ENCODE data around the gene SLITRK1.

The SLITRK1 gene

DNA sequence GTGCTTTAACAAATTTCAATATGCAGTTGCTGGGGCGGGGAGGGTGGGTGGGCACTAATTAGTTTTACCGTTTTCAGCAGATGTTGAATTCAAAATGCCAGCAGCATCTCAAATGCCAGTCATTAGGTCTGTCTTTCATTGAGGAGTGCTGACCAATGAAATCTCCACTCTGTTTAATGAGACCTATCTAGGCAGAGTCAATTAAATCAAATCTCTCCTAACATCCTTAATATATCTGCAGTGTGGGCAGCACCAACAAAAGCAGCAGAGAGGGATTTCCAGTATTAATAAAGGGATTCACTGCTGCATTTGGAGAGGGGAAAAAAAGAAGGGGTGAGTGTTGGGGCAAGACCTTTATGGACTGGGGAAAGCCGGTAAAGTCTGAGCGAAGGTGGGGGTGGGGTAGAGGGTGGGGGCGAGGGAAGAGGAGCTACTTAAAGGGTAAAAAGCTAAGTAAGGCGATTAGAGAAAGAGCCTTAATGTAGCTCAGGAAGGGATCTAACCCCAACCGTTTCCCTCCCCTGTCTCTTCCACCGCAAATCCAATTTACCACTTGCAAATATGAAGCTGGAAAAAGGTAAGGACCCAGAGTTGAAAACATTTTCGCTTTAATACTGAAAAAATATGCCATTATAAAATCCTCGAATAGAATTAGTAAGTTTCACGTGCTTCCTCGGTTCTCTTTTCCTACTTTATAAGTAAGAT, 4.5 kb downstream of the SLITRK1 start:
- TF ChIP-seq, protein P1, sequence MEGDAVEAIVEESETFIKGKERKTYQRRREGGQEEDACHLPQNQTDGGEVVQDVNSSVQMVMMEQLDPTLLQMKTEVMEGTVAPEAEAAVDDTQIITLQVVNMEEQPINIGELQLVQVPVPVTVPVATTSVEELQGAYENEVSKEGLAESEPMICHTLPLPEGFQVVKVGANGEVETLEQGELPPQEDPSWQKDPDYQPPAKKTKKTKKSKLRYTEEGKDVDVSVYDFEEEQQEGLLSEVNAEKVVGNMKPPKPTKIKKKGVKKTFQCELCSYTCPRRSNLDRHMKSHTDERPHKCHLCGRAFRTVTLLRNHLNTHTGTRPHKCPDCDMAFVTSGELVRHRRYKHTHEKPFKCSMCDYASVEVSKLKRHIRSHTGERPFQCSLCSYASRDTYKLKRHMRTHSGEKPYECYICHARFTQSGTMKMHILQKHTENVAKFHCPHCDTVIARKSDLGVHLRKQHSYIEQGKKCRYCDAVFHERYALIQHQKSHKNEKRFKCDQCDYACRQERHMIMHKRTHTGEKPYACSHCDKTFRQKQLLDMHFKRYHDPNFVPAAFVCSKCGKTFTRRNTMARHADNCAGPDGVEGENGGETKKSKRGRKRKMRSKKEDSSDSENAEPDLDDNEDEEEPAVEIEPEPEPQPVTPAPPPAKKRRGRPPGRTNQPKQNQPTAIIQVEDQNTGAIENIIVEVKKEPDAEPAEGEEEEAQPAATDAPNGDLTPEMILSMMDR (IDR thresholded peaks at IDR 0.05; ENCODE audit: low read depth, low read length, missing control alignments), result no peak
- Histone ChIP-seq H3K4me3 (ENCODE audit: low read depth, low read length) (no peak overlapping the region), H3K36me3 (replicated peaks) (no peaks in the 10 kb centered on the region), H3K27me3 (replicated peaks) (peaks cover 8% of the 10 kb centered on the region), H3K27ac (no peak overlapping the region)
- in situ Hi-C loops (cut with HindIII; ENCODE audit: low pct_ligation_motif_present, low sequenced_read_pairs), result no loop called here
- no peak for DNase-seq

DNA sequence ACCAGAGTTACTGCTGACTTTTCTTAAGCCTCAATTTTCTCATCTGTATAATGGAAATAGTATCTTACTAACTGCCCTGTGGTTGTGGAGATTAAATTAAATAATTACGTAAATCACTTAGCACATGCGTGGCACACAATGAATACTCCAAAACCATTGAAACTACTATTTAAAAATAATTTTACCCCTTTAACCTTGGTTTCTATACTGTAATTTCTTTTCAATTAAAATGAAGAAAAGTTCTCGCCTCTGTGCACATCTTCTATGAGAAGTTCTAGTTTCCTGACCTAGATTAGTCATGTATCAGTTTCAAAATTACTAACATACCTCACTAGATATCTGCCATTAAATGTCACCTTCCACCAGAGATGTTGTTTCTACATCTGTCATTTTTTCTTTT, 5.7 kb downstream of the SLITRK1 start:
- TF ChIP-seq, protein P1 (IDR thresholded peaks at IDR 0.05; ENCODE audit: low read depth, low read length, missing control alignments), result no peak
- no peak overlapping the region for H3K27ac ChIP-seq
- no peaks in the 10 kb centered on the region for H3K36me3 ChIP-seq (replicated peaks)
- no peak overlapping the region for H3K4me3 ChIP-seq (ENCODE audit: low read depth, low read length)
- H3K27me3 ChIP-seq (replicated peaks), result peaks cover 8% of the 10 kb centered on the region
- in situ Hi-C loops (cut with HindIII; ENCODE audit: low pct_ligation_motif_present, low sequenced_read_pairs), result no loop called here
- DNase-seq, result no peak

DNA sequence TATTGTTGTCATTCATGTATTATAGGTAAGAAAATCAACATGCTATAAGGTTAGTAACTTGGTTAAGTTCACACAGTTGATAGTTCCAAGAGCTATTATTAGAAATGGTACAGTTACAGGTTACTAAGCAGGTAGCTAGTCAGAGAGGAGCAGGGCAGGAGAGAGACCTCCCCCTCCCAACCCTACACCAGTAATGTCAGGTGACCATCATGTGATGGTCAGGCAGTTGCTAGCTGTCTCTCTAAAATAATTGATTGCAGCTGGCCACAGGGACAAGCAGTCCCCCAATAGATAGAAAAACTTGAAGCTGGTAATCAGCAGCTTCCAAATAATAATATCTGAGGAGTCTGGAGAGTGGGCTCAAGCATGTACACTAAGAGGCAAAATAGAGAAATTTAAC, 14.6 kb downstream of the SLITRK1 start:
- no peaks in the 10 kb centered on the region for H3K27me3 ChIP-seq (replicated peaks)
- TF ChIP-seq, protein P1 (IDR thresholded peaks at IDR 0.05; ENCODE audit: low read depth, low read length, missing control alignments), result no peak
- H3K4me3 ChIP-seq (ENCODE audit: low read depth, low read length), result no peak overlapping the region
- H3K27ac ChIP-seq, result no peak overlapping the region
- no peaks in the 10 kb centered on the region for H3K36me3 ChIP-seq (replicated peaks)
- no peak for DNase-seq
- in situ Hi-C loops (cut with HindIII; ENCODE audit: low pct_ligation_motif_present, low sequenced_read_pairs), result no loop called here

DNA sequence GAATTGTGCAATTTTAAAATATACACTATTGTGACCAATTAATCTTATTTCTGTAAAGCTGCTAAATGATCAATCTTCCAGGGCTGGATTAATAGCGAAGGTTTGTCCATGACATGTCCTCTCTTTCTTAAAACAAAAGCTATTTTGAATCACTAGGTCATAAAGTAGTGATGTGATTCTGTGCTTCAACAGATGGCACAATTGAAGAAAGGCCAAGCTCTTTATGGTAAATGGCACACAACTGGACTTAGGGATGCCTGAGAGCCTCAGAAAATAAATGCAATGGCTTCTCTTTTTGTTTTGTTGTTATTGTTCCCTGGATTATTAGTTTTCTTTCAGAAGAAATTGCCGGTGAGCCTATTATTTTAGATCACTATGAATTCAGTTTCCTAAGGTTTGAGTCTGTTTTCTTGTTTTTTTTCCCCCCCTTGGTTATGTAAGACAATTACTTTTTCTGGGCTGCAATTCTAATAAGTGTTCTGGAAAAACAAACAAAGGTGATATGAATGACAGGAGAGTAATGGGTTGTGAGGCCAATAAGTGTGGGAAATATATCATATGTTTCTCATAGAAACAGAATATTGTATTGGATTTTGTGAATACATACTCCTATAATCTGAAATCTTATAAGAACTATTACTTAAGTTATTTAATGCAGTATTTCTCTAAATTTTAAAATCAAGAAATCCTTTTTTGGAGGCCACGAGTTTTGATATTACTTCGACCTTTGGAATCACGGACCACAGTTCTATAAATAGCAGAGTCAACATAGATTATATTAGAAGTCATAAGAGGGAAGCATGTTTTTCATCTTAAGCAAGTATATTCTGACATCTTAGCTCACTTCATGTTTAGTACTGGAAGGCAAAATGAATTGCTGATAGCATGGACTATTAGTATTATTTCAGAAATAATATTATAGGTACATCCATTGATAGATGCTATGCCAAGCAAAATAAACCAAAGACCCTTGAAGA, 16.8 kb downstream of the SLITRK1 start:
- TF ChIP-seq, protein P1 (IDR thresholded peaks at IDR 0.05; ENCODE audit: low read depth, low read length, missing control alignments), result no peak
- Histone ChIP-seq H3K27me3 (replicated peaks) (no peaks in the 10 kb centered on the region), H3K27ac (no peak overlapping the region), H3K4me3 (ENCODE audit: low read depth, low read length) (no peak overlapping the region), H3K36me3 (replicated peaks) (no peaks in the 10 kb centered on the region)
- in situ Hi-C loops (cut with HindIII; ENCODE audit: low pct_ligation_motif_present, low sequenced_read_pairs), result no loop called here
- no peak for DNase-seq

DNA sequence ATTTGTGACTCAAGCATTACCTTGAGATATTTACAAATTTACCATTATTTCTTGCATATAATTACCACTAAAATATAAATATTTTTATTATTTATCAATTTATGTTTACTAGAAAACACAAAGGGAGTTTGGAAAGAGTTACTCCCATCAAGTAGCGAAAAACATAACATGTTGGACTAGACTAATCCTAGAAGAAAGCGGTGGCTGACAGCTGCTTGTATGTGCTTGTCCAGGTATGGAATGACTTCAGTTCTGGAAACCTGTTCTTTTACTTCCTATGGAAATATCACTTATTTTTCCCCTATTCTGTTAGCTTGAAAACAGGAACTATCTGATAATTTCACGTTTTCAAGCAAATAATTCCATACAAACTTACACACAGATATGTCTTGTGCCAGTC, 28.5 kb downstream of the SLITRK1 start:
- no peaks in the 10 kb centered on the region for H3K27me3 ChIP-seq (replicated peaks)
- DNase-seq, result no peak
- TF ChIP-seq, protein P1 (IDR thresholded peaks at IDR 0.05; ENCODE audit: low read depth, low read length, missing control alignments), result no peak
- in situ Hi-C loops (cut with HindIII; ENCODE audit: low pct_ligation_motif_present, low sequenced_read_pairs), result no loop called here
- no peaks in the 10 kb centered on the region for H3K36me3 ChIP-seq (replicated peaks)
- H3K27ac ChIP-seq, result no peak overlapping the region
- H3K4me3 ChIP-seq (ENCODE audit: low read depth, low read length), result no peak overlapping the region

All from brain microvascular endothelial cell (primary cell).